HG03521 (cell line): ENCODE results near the gene FBXL13.
"Not testable (repeated sequence)": the region's sequence is repeated elsewhere in the genome, so short reads cannot be mapped to it uniquely, and the experiment has no call there.

Experiments used
- ATAC-seq: cut with Tn5 transposase; IDR thresholded peaks from one replicate; pipeline ENCODE4 v1.9.1; 2021; ENCODE audit warnings: mild to moderate bottlenecking, moderate library complexity; ENCODE audit not compliant: unreplicated experiment

Gene FBXL13

GRCh38 chr7:102988631-102989560 lies 85.7 kb downstream of the FBXL13 start:
- ATAC-seq, result no peak

GRCh38 chr7:102988088-102988487 lies 86.5 kb downstream of the FBXL13 start:
- ATAC-seq, result no peak

- no peak for ATAC-seq
Measured at GRCh38 chr7:102985176-102985783, 89.3 kb downstream of the FBXL13 start.

GRCh38 chr7:102983602-102984001 lies 91.0 kb downstream of the FBXL13 start:
- no peak for ATAC-seq

- no peak for ATAC-seq
Measured at GRCh38 chr7:102982235-102982634, 92.4 kb downstream of the FBXL13 start.

GRCh38 chr7:102981451-102981850 lies 93.1 kb downstream of the FBXL13 start:
- ATAC-seq, result no peak

- no peak for ATAC-seq
Measured at GRCh38 chr7:102979670-102980069, 94.9 kb downstream of the FBXL13 start.

GRCh38 chr7:102978284-102978683 lies 96.3 kb downstream of the FBXL13 start:
- no peak for ATAC-seq

- ATAC-seq, result not testable (repeated sequence)
Measured at GRCh38 chr7:102977586-102977985, 97.0 kb downstream of the FBXL13 start.

- ATAC-seq, result no peak
Measured at GRCh38 chr7:102976493-102976892, 98.1 kb downstream of the FBXL13 start.

- no peak for ATAC-seq
Measured at GRCh38 chr7:102975854-102976253, 98.7 kb downstream of the FBXL13 start.

GRCh38 chr7:102974366-102975236 lies 100.0 kb downstream of the FBXL13 start:
- no peak for ATAC-seq

- no peak for ATAC-seq
Measured at GRCh38 chr7:102973096-102973802, 101.3 kb downstream of the FBXL13 start.

GRCh38 chr7:102967798-102968197 lies 106.8 kb downstream of the FBXL13 start:
- no peak for ATAC-seq

- no peak for ATAC-seq
Measured at GRCh38 chr7:102966465-102966864, 108.1 kb downstream of the FBXL13 start.

- ATAC-seq, result not testable (repeated sequence)
Measured at GRCh38 chr7:102961993-102962392, 112.6 kb downstream of the FBXL13 start.

- not testable (repeated sequence) for ATAC-seq
Measured at GRCh38 chr7:102958004-102958403, 116.6 kb downstream of the FBXL13 start.

- ATAC-seq, result not testable (repeated sequence)
Measured at GRCh38 chr7:102954359-102954758, 120.2 kb downstream of the FBXL13 start.

GRCh38 chr7:102953406-102953805 lies 121.2 kb downstream of the FBXL13 start:
- ATAC-seq, result no peak

GRCh38 chr7:102951839-102952238 lies 122.8 kb downstream of the FBXL13 start:
- ATAC-seq, result no peak

GRCh38 chr7:102944241-102944640 lies 130.4 kb downstream of the FBXL13 start:
- ATAC-seq, result no peak
